ENCODE results near the gene ABHD15. TPM values are rescaled to one million over a fixed set of nuclear protein-coding genes. Genes with fewer than 3 reads are reported as not detected.

The ABHD15 gene
- total RNA-seq, 1 experiment from 2014 or later = 25.5 TPM

- no peak for DNase-seq (ENCODE audit: low spot score)
Measured at GRCh38 chr17:29582254-29582765, 15.5 kb upstream of the ABHD15 start.

- no peak for DNase-seq (ENCODE audit: low spot score)
Measured at GRCh38 chr17:29581583-29582253, 14.9 kb upstream of the ABHD15 start.

DNA sequence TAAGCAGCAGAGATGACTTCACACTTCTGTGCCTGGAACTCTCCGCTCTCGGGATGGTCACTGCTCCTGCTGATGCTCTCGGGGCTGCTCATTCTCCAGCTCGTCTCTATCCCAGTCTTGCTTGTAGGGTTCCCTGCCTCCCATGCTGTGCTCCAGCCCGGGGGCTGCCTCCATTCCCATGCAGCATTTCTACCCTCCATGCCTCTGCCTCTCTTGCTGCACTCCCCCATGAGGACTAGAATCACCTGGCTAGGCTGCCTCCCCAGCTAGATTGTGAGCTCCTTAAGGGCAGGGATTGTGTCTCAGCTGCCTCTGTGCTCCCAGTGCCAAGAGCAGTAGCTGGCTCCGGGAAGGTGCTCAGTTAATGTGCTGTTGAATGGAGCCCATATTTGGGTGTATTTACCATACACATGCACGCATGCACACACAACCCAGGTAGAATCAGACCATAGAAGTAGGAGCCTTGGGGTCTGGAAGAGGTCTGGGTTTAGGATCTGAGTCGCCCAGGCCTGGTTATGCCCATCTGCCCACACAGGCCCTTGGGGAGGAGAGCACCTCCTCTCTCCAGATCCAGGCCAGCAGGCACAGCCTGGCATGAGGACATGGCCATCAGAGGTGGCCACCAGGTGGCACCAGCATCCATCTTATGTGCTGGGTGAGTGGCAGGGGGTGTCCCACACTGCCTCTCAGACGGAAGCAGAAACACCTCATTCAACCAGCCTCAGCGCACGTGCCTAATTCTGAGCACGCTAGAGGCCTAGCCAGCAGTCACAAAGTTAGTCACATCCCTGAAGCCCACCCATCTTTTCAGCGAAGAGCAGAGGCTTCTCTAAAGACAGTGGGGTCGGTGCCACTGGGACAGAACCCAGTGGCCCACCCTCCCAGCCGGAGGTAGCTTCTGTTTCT lies 13.3 kb upstream of the ABHD15 start:
- DNase-seq (ENCODE audit: low spot score) = peak; percentile 91

DNA sequence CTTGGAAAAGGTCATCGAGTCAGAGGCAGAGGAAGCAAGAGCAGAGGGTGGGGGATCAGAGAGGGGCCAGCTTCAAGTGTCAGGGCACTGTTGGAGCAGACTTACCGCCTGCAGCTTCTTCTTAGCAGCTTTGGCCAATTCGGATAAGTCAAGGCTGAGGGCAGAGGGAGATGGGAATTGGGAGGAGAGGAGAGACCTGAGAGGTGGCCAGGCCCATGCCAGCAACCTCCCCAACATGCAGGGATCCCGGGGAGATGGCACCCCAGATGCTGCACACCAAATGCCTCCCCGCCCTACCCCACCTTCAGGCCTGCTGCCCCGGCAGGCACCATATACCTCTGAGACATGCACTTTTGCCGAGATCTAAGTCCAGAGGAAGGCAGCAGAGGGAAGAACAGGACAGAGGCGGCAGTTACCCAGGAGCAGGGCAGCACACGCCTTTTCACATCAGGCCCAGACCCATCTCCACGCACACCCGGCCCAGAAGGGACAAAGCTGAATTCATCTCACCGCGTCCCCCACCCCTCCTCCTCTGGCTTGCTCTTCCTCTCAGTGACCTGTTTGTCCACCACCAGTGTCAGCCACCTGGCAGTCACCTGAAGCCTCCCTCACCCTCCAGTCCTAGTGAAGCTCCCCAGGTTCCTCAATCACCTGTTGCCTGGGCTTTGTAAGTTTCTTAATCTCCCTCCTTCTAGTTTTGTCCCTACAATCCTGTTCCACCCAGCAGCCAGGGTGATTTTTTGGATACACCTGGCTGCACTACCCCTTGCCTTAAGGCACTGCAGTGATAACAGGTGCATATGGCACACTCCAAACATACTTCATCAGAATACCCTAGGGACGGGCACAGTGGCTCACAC lies 12.0 kb upstream of the ABHD15 start:
- no peak for DNase-seq (ENCODE audit: low spot score)

GRCh38 chr17:29577385-29578211 lies 10.8 kb upstream of the ABHD15 start:
- DNase-seq (ENCODE audit: low spot score) = no peak

- DNase-seq (ENCODE audit: low spot score) = no peak
Measured at GRCh38 chr17:29577001-29577370, 10.1 kb upstream of the ABHD15 start.

- DNase-seq (ENCODE audit: low spot score) = no peak
Measured at GRCh38 chr17:29576214-29577000, 9.6 kb upstream of the ABHD15 start.

DNA sequence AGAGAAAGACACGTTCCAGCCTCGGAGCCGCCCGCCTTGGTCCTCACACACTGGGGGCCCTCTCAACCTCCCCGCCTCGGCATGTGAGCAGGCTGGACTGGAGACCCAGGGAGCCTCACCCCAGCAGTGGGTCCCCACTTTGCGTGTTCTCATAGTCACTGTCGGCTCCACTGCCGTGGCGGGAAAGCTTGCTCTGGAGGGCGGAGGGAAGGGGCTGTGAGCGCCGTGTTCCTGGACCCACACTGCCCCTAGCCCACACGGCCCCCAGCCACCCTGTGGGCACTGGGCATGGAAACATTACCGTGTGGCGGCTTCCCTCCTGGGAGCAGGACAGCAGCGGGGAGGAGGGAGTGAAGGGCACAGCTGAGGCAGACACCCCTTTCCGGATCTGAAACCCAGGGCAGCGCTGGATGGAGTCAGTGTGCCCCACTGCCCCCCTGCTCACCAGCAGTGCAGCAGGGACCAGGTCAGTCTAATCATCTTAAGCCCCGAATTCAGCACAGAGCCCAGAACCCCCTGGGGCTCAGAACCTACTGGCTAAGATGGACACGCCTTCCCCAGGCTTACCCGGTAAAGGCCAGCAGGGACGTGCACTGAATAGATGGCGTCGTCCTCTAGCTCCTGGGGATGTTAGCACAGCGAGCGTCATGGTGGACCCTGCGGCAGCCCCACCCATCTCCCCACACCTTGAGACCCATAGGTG lies 8.8 kb upstream of the ABHD15 start:
- DNase-seq (ENCODE audit: low spot score) = no peak

DNA sequence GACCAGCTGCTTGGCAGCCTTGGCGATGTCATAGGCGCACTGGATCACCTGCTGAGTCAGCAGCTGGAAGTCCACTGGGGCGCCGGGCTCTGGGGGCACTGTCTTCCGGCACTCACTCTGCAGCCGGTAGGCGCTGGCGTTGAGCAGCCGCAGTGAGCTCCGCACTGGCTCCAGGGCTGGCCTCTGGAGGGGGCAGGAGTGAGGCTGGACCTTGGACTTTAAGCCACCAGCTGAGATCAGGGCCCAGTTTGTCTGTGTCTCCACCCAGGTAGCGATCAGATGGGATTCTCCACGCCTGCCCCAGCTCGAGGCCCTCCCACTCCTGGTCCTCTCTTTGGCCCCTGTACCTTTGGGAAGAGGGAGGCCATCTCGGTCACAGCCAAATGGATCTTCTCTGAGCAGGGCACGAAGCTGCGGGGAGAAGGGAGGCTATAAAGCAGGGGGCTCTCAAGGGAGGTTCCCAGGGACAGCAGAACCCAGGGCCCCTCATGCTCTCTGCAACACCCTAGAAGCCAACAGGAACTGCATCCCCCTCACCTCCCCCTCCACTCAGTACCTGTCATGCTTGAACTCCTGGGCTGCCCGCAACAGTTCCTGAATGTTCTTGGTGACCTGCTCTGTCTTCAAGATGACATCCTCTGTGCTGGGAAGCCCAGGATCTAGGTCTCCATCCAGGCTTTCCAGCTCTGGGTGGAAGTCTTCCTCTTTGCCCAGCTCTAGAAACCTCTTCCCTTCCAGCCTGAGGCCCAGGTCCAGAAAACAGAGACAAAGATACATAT lies 8.1 kb upstream of the ABHD15 start:
- DNase-seq (ENCODE audit: low spot score) = peak; percentile 78

DNA sequence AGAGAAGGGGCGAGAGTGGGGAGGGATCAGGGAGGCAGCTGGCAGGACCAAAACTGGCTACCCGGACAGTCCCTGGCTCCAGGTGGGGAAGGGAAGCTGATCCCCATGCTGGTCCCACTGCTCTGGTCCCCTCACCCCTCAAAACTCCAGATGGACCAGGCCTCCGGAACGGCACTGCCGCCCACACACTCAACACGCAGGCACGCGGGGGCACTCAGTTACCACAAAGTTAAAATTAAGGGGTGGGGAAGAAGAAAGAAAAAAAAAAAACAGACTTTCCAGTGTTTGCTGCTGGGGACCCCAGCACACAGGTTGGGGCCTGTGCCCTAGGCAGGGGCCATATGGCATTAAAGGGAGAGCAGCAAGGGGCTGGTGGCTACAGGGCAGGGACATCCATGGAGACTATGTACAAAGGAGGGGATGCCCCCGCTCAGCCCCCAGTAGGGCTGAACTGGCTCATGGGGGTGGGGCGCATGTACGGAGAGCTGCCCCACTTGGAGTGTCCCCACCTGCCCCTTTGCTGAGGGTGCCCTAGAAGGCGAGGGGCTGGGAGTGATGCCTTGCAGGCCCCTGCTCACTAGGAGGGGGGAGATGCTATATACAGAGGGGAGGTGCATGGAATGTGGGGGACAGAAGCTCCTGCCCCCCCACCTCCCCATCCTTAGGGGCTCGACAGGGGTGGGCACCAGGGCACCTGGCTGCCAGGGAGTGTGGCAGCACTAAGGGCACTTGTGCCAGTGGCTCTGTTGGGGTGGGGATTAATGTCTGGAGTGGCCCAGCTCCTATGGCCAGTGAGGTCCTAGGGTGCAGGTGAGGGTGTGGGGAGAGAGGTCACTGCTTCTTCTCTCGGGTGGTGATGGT lies 7.3 kb upstream of the ABHD15 start:
- no peak for DNase-seq (ENCODE audit: low spot score)

DNA sequence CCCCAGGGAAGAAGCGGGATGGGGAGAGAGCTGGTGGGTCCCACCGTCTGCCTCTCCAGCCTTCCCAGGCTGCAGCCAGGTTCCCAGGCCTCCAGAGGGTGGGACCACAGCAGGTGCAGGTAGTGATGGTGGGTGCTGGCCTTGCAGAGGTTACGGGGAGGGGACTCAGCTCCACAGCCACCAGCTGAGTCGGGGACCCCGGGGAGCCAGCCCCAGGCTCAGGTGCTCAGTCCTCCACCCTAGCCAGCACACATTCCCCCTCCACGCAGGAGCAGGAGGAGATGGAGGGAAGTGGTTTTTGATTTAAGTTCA lies 6.7 kb upstream of the ABHD15 start:
- no peak for DNase-seq (ENCODE audit: low spot score)

DNA sequence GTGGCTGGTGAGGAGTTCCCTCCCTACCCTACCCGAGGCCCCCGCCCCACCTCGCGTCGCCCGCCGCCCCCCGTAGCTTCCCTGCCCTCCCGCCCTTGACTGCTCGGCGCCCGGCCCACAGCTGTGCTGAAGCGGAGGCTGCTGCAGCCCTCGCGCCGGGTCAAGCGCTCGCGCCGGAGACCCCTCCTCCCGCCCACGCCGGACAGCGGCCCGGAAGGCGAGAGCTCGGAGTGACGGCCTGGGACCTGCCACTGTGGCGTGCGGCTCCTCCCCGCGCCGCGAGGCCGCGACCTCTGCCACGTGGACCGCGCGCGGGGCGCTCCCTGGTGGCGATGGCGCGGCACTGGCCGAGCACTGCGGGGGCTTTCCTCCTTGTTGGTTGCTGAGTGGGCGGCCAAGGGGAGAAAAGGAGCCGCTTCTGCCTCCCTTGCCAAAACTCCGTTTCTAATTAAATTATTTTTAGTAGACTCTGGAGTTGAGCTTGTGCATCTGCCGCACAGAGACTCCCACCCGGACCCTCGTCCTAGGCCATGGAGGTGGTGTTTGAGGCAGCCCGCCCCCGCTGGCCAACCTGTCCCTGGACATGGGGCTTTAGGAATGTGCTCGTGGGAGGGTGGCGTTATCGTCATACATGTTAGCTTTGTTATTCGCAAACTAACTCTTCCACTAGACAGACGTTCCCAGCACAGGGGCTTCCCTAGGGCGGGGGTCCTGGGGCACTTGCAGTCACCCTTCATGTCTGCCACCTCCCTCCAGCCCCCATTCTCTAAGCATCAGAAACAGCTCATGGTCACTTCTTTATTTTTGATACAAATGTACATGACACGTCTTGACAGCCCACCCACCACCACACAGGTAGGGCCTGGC lies 6.1 kb upstream of the ABHD15 start:
- no peak for DNase-seq (ENCODE audit: low spot score)

GRCh38 chr17:29571883-29572681 lies 5.2 kb upstream of the ABHD15 start:
- DNase-seq (ENCODE audit: low spot score) = no peak

GRCh38 chr17:29571486-29571882 lies 4.6 kb upstream of the ABHD15 start:
- DNase-seq (ENCODE audit: low spot score) = no peak

- no peak for DNase-seq (ENCODE audit: low spot score)
Measured at GRCh38 chr17:29570521-29570920, 3.7 kb upstream of the ABHD15 start.
